ENCODE results near the gene S100P. TPM values are rescaled to one million over a fixed set of nuclear protein-coding genes. Genes with fewer than 3 reads are reported as not detected.

Gene S100P
- total RNA-seq, 1 experiment from 2014 or later = not detected

GRCh38 chr4:6697131-6697530 is 3.5 kb downstream of the S100P start:
- no peak for DNase-seq (ENCODE audit: low read depth)

- no peak for DNase-seq (ENCODE audit: low read depth)
These were observed 5.7 kb downstream of the S100P start for GRCh38 chr4:6699388-6699787.

GRCh38 chr4:6699903-6700302 is 6.2 kb downstream of the S100P start:
- no peak for DNase-seq (ENCODE audit: low read depth)

- peak; percentile 31 for DNase-seq (ENCODE audit: low read depth)
These were observed 7.7 kb downstream of the S100P start for GRCh38 chr4:6701371-6701770.

- DNase-seq (ENCODE audit: low read depth) = no peak
These were observed 9.1 kb downstream of the S100P start for GRCh38 chr4:6702761-6703160.

- DNase-seq (ENCODE audit: low read depth) = no peak
These were observed 10.1 kb downstream of the S100P start for GRCh38 chr4:6703786-6704185.

GRCh38 chr4:6705646-6706045 is 12.0 kb downstream of the S100P start:
- DNase-seq (ENCODE audit: low read depth) = no peak

- no peak for DNase-seq (ENCODE audit: low read depth)
These were observed 12.5 kb downstream of the S100P start for GRCh38 chr4:6706173-6706572.

GRCh38 chr4:6709230-6710114 is 15.8 kb downstream of the S100P start, which contains the start of gene MRFAP1L1:
MRFAP1L1 (minus strand) TSS chr4:6709865; CDS start chr4:6709629, 236 bp downstream.
- DNase-seq (ENCODE audit: low read depth) = peak; percentile 97

- no peak for DNase-seq (ENCODE audit: low read depth)
These were observed 16.6 kb downstream of the S100P start for GRCh38 chr4:6710282-6710681.

- DNase-seq (ENCODE audit: low read depth) = no peak
These were observed 17.3 kb downstream of the S100P start for GRCh38 chr4:6710996-6711395.

GRCh38 chr4:6714954-6715353 is 21.3 kb downstream of the S100P start:
- no peak for DNase-seq (ENCODE audit: low read depth)

- no peak for DNase-seq (ENCODE audit: low read depth)
These were observed 22.0 kb downstream of the S100P start for GRCh38 chr4:6715704-6716017.

- DNase-seq (ENCODE audit: low read depth) = peak; percentile 95
These were observed 22.6 kb downstream of the S100P start, which contains the start of gene BLOC1S4 for GRCh38 chr4:6716018-6716911. BLOC1S4 (plus strand) TSS chr4:6716174; CDS start chr4:6716210, 36 bp downstream.

GRCh38 chr4:6716958-6717655 is 23.4 kb downstream of the S100P start:
- no peak for DNase-seq (ENCODE audit: low read depth)

- DNase-seq (ENCODE audit: low read depth) = no peak
These were observed 25.4 kb downstream of the S100P start for GRCh38 chr4:6718932-6719610.

GRCh38 chr4:6719611-6720179 is 26.0 kb downstream of the S100P start:
- no peak for DNase-seq (ENCODE audit: low read depth)

GRCh38 chr4:6720202-6720699 is 26.6 kb downstream of the S100P start:
- peak; percentile 78 for DNase-seq (ENCODE audit: low read depth)

GRCh38 chr4:6721121-6721520 is 27.4 kb downstream of the S100P start:
- no peak for DNase-seq (ENCODE audit: low read depth)

- DNase-seq (ENCODE audit: low read depth) = no peak
These were observed 29.2 kb downstream of the S100P start for GRCh38 chr4:6722891-6723290.

- no peak for DNase-seq (ENCODE audit: low read depth)
These were observed 30.2 kb downstream of the S100P start for GRCh38 chr4:6723851-6724250.
